ENCODE measurements around the gene MYMK. TPM values are rescaled to one million over a fixed set of nuclear protein-coding genes. Genes with fewer than 3 reads are reported as not detected.

The MYMK gene
- polyA plus RNA-seq, 3 donors, result not detected

DNA sequence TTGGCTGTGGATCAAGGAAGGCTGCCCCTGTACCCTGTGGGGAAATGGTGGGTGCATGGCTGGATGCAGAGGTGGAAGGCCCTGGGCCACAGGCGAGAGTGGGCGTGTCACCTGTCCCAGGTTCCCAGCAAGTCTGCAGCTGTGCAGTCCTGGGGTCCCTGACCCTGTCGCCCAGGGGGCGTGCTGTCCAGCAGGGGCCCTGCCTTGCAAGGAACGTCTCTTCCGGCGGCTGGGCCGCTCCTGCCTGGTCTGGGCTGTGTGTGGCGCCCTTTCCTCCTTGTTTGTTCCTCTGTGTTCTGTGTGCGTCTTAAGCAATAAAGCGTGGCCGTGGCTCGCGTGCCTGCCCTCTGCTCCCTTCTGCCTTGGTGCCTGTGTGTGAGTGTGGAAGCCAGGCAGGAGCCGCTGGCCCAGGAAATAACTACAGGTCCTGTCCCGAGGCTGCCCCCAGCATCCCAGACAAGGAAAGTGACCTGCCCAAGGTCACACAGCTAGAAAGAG is 54.3 kb downstream of the MYMK start:
- intact Hi-C loops (cut with micrococcal nuclease), result loop anchor here in 1 of 2 donors (10.0 kb wide), 1 partner anchor 554 kb away; the partner anchor contains the start of gene BRD3OS
- TF ChIP-seq, protein P1, sequence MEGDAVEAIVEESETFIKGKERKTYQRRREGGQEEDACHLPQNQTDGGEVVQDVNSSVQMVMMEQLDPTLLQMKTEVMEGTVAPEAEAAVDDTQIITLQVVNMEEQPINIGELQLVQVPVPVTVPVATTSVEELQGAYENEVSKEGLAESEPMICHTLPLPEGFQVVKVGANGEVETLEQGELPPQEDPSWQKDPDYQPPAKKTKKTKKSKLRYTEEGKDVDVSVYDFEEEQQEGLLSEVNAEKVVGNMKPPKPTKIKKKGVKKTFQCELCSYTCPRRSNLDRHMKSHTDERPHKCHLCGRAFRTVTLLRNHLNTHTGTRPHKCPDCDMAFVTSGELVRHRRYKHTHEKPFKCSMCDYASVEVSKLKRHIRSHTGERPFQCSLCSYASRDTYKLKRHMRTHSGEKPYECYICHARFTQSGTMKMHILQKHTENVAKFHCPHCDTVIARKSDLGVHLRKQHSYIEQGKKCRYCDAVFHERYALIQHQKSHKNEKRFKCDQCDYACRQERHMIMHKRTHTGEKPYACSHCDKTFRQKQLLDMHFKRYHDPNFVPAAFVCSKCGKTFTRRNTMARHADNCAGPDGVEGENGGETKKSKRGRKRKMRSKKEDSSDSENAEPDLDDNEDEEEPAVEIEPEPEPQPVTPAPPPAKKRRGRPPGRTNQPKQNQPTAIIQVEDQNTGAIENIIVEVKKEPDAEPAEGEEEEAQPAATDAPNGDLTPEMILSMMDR (IDR thresholded peaks at IDR 0.05), result no peak

DNA sequence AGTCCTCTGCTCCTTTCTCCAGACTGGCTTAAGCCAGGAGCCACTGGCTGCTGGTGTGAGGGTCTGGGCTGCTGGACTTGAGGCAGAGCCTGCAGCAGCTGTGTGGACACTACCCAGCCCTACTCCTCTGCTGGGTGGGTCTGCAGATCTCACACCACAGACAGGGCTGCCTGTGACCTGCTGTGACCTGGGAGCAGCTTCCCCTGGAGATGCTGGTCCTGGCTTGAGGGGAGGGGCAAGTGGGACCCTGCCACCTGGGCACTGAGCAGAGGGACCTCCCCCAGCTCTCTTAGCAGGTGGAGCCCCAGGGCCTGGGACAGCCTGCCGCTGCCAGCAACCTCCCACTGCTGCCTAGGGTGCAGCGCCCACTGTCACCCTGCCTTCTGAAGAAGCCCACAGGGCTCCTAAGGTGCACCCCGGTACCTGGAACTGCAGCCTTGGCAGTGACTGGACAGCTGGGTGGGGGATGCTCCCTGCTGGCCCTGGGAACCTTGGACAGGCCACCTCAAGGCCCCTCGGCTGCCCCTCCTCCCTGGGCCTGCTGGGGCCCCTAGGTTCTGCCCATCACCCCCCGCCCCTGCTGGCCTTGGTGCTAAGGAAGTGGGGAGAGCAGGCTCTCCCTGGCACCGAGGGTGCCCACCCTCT is 55.9 kb downstream of the MYMK start:
- TF ChIP-seq, protein P1 (IDR thresholded peaks at IDR 0.05), result no peak
- WGBS (ENCODE audit: insufficient coverage), result 100% methylated on average over 4 of the region's 6 CpGs
- no peaks in the 10 kb centered on the region for H3K9me3 ChIP-seq (replicated peaks in 1 of 2; ENCODE audit: control insufficient read depth in 1 of 2, insufficient read depth in 1 of 2, low read length in 2 of 2)
- H3K4me2 ChIP-seq (replicated peaks; ENCODE audit: extremely low read depth, low read length, poor library complexity, severe bottlenecking), result no peak overlapping the region
- Mint-ChIP-seq H3K4me1 (peaks cover 27% of the 10 kb centered on the region), H3K36me3 (peaks cover 14 to 26% of the 10 kb centered on the region in 2 donors), H3K27ac (no peak overlapping the region), H3K27me3 (ENCODE audit: low read depth in 3 of 3) (peaks cover 1 to 6% (median 3%) of the 10 kb centered on the region in 3 donors), H3K4me3 (no peak overlapping the region), H3K9me3 (no peaks in the 10 kb centered on the region)
- no peak for DNase-seq
- H2AFZ ChIP-seq (ENCODE audit: insufficient read depth, low read depth, low read length, poor library complexity, severe bottlenecking), result no peak overlapping the region
- no peaks in the 10 kb centered on the region for H3K27me3 ChIP-seq (ENCODE audit: control insufficient read depth in 2 of 2, insufficient read depth in 2 of 2, low read length in 2 of 2)
- H3K9ac ChIP-seq (ENCODE audit: insufficient read depth, low read length, poor library complexity, severe bottlenecking), result no peak overlapping the region
- intact Hi-C loops (cut with micrococcal nuclease), result no loop called here
- H3K27ac ChIP-seq (ENCODE audit: low read depth in 1 of 2, low read length in 2 of 2), result no peak overlapping the region
- H4K20me1 ChIP-seq (ENCODE audit: insufficient read depth, low read length), result peaks cover 59% of the 10 kb centered on the region
- no peak overlapping the region for H3K4me3 ChIP-seq (replicated peaks in 1 of 3; ENCODE audit: low read depth in 2 of 3, low read length in 3 of 3)
- peaks cover 26 to 27% of the 10 kb centered on the region in 2 donors for H3K36me3 ChIP-seq (replicated peaks in 1 of 2; ENCODE audit: control insufficient read depth in 1 of 2, insufficient read depth in 2 of 2, low read length in 2 of 2)
- peaks cover 3% of the 10 kb centered on the region for H3K79me2 ChIP-seq (ENCODE audit: insufficient read depth, low read length)
- H3K4me1 ChIP-seq (ENCODE audit: control insufficient read depth in 1 of 2, insufficient read depth in 2 of 2, low read length in 2 of 2), result peaks cover 38 to 47% of the 10 kb centered on the region in 2 donors

More for the DNA sequence above, 54.3 kb downstream of the MYMK start:
- peak overlapping the region; percentile 43 for H3K4me2 ChIP-seq (replicated peaks; ENCODE audit: extremely low read depth, low read length, poor library complexity, severe bottlenecking)
- Mint-ChIP-seq H3K4me3 (no peak overlapping the region), H3K36me3 (peaks cover 20 to 37% of the 10 kb centered on the region in 2 donors), H3K27ac (peak overlapping the region in 5 of 7 donors; percentile 63 to 88 (median 81)), H3K27me3 (ENCODE audit: low read depth in 3 of 3) (peaks cover 0 to 5% (median 1%) of the 10 kb centered on the region in 3 donors), H3K9me3 (no peaks in the 10 kb centered on the region), H3K4me1 (peaks cover 39% of the 10 kb centered on the region)
- DNase-seq, result peak; percentile 25 to 69 (median 42)
- no peaks in the 10 kb centered on the region for H3K27me3 ChIP-seq (ENCODE audit: control insufficient read depth in 2 of 2, insufficient read depth in 2 of 2, low read length in 2 of 2)
- 62% methylated on average over 16 of the region's 16 CpGs for WGBS (ENCODE audit: insufficient coverage)
- peak overlapping the region in 1 of 3 experiments; percentile 23 for H3K4me3 ChIP-seq (replicated peaks in 1 of 3; ENCODE audit: low read depth in 2 of 3, low read length in 3 of 3)
- peak overlapping the region; percentile 33 to 70 for H3K27ac ChIP-seq (ENCODE audit: low read depth in 1 of 2, low read length in 2 of 2)
- peaks cover 7% of the 10 kb centered on the region for H3K79me2 ChIP-seq (ENCODE audit: insufficient read depth, low read length)
- H3K9me3 ChIP-seq (replicated peaks in 1 of 2; ENCODE audit: control insufficient read depth in 1 of 2, insufficient read depth in 1 of 2, low read length in 2 of 2), result no peaks in the 10 kb centered on the region
- H3K4me1 ChIP-seq (ENCODE audit: control insufficient read depth in 1 of 2, insufficient read depth in 2 of 2, low read length in 2 of 2), result peaks cover 54 to 63% of the 10 kb centered on the region in 2 donors
- peak overlapping the region; percentile 15 for H3K9ac ChIP-seq (ENCODE audit: insufficient read depth, low read length, poor library complexity, severe bottlenecking)
- no peak overlapping the region for H2AFZ ChIP-seq (ENCODE audit: insufficient read depth, low read depth, low read length, poor library complexity, severe bottlenecking)
- peaks cover 36 to 40% of the 10 kb centered on the region in 2 donors for H3K36me3 ChIP-seq (replicated peaks in 1 of 2; ENCODE audit: control insufficient read depth in 1 of 2, insufficient read depth in 2 of 2, low read length in 2 of 2)
- peaks cover 75% of the 10 kb centered on the region for H4K20me1 ChIP-seq (ENCODE audit: insufficient read depth, low read length)

Data from CD14-positive monocyte (primary cell).